K562 (cell line): Measurements from ENCODE around the gene MAD1L1. TPM values are rescaled to one million over a fixed set of nuclear protein-coding genes. Genes with fewer than 3 reads are reported as not detected.

Source experiments
- ATAC-seq: fragments of 200-7000 bp; cut with Tn5 transposase; 3 replicates; pipeline ENCODE4 v1.9.1; 2020; ENCODE audit warnings: moderate library complexity
- BruUV-seq: library from RNA; stranded (reverse); fragments of 400-500 nt; replicated peaks from 2 replicates; lab custom pipeline; 2021; lab: Mats Ljungman, UMichigan
- CTCF ChIA-PET: fragments of 300-600 bp; formaldehyde crosslinking; extraction: SDS; loops from one replicate; lab custom pipeline; 2021; ENCODE audit warnings: low intra/inter-chr PET ratio; lab: Yijun Ruan, JAX
- POLR2A ChIA-PET: fragments of 300-600, 350-650 bp; sonication (Branson Sonifier 250); formaldehyde crosslinking; extraction: SDS; loops from one replicate; lab custom pipeline; 2021; ENCODE audit warnings: antibody characterized with exemption, inconsistent platforms; lab: Yijun Ruan, JAX
- DNase-seq, 4 experiments: peaks; one replicate each; pipeline versions ENCODE4 v3.0.0 to v3.0.0-alpha.2; 2011 to 2018; ENCODE audit warnings: low spot score in 3 of 4, mixed read lengths in 3 of 4; ENCODE audit errors: extremely low read depth in 1 of 4
- FAIRE-seq: peaks from 2 replicates; lab custom pipeline; 2011; peaks lifted over from hg19 to GRCh38; lab: Jason Lieb, UNC
- H2AFZ ChIP-seq: 2 replicates; pipeline ENCODE4 v1.6.0; 2011; ENCODE audit warnings: low read depth, low read length, control low read depth, inconsistent platforms
- H3K27ac ChIP-seq: fragments of 200-600 bp; 3 replicates; pipeline ENCODE4 v1.8.0; 2011; ENCODE audit warnings: low read depth, mild to moderate bottlenecking, control low read depth, inconsistent platforms, low read length, moderate library complexity, mixed read lengths; ENCODE audit errors: extremely low read depth
- H3K27me3 ChIP-seq, 2 experiments: fragments of 300-600 bp in 1 of 2; 2 replicates in 1 of 2; 3 replicates in 1 of 2; pipeline versions ENCODE4 v1.6.0 to v1.8.0; 2011; ENCODE audit warnings: inconsistent platforms in 2 of 2, low read length in 2 of 2, mild to moderate bottlenecking in 1 of 2, mixed read lengths in 1 of 2, moderate library complexity in 1 of 2; ENCODE audit not compliant: control insufficient read depth in 2 of 2, insufficient read depth in 2 of 2
- H3K36me3 ChIP-seq: fragments of 300-600 bp; 3 replicates; pipeline ENCODE4 v1.8.0; 2011; ENCODE audit warnings: mild to moderate bottlenecking, low read length, inconsistent platforms; ENCODE audit not compliant: control insufficient read depth, insufficient read depth
- H3K4me1 ChIP-seq, 2 experiments: fragments of 200-600 bp in 1 of 2; replicated peaks in 1 of 2; 2 replicates in 1 of 2; 3 replicates in 1 of 2; pipeline versions ENCODE4 v1.5.1 to v1.8.0; 2011; ENCODE audit warnings: inconsistent platforms in 2 of 2, low read length in 2 of 2, mild to moderate bottlenecking in 1 of 2, mixed read lengths in 1 of 2, moderate library complexity in 1 of 2; ENCODE audit not compliant: control insufficient read depth in 2 of 2, insufficient read depth in 2 of 2
- H3K4me2 ChIP-seq: 2 replicates; pipeline ENCODE4 v1.6.1; 2011; ENCODE audit warnings: low read length, control low read depth, inconsistent platforms, mixed read lengths; ENCODE audit not compliant: insufficient read depth
- H3K4me3 ChIP-seq: fragments of 200-600 bp; sonication (generic), shearing (Covaris generic); 2 replicates; pipeline ENCODE4 v1.5.1; 2016; ENCODE audit warnings: control low read depth, inconsistent platforms
- H3K79me2 ChIP-seq: fragments of 200-600 bp; 3 replicates; pipeline ENCODE4 v1.8.0; 2011; ENCODE audit warnings: low read length, inconsistent platforms; ENCODE audit not compliant: control insufficient read depth, insufficient read depth
- H3K9ac ChIP-seq, 2 experiments: 2 replicates each; pipeline versions ENCODE4 v1.6.0 to v1.6.1; 2011; ENCODE audit warnings: low read depth in 2 of 2, low read length in 2 of 2, control low read depth in 1 of 2, inconsistent platforms in 1 of 2, mild to moderate bottlenecking in 1 of 2, mixed read lengths in 1 of 2; ENCODE audit not compliant: insufficient read depth in 1 of 2
- H3K9me1 ChIP-seq: one replicate; pipeline ENCODE4 v1.6.0; 2011; ENCODE audit warnings: inconsistent platforms, mild to moderate bottlenecking, low read length, moderate library complexity; ENCODE audit not compliant: control insufficient read depth, insufficient read depth
- H3K9me3 ChIP-seq: replicated peaks from 2 replicates; pipeline ENCODE4 v1.5.1; 2011; ENCODE audit warnings: low read depth, low read length, inconsistent platforms; ENCODE audit not compliant: control insufficient read depth, insufficient read depth
- H4K20me1 ChIP-seq: replicated peaks from 2 replicates; pipeline ENCODE4 v1.6.1; 2011; ENCODE audit warnings: low read length, inconsistent platforms, mixed read lengths; ENCODE audit not compliant: control insufficient read depth, insufficient read depth
- DNMT1 ChIP-seq: fragments of 450-650 bp; IDR thresholded peaks from 2 replicates; pipeline ENCODE4 v1.6.1; 2016; ENCODE audit warnings: antibody characterized with exemption, mild to moderate bottlenecking
- KAT7 ChIP-seq: sonication (generic); formaldehyde crosslinking; IDR thresholded peaks from 2 replicates; pipeline ENCODE4 v1.8.0; 2022; ENCODE audit warnings: missing genetic modification reagents, mild to moderate bottlenecking, borderline replicate concordance
- NFIC ChIP-seq: fragments of 450-650 bp; IDR thresholded peaks from 2 replicates; pipeline ENCODE4 v1.6.1; 2017; ENCODE audit warnings: mild to moderate bottlenecking, inconsistent platforms
- RBM22 ChIP-seq: fragments of 200-400 bp; formaldehyde crosslinking; IDR thresholded peaks from 2 replicates; pipeline ENCODE4 v1.6.1; 2018; ENCODE audit warnings: low read length, low read depth; ENCODE audit not compliant: poor library complexity, severe bottlenecking
- SMARCE1 ChIP-seq: fragments of 450-650 bp; IDR thresholded peaks from 2 replicates; pipeline ENCODE4 v1.7.1; 2016; ENCODE audit warnings: mild to moderate bottlenecking
- WGBS: fragments of 100-300 bp; shearing (Covaris generic); methylation state at CpG from one replicate; pipeline ENCODE4 v1.1.6; 2016; ENCODE audit warnings: low coverage, mixed read lengths; ENCODE audit not compliant: insufficient coverage; ENCODE audit errors: missing lambda C conversion rate; 5-methylcytosine and 5-hydroxymethylcytosine counted together
- in situ Hi-C: fragments of 300-500 bp; cut with MboI; formaldehyde crosslinking; loops from 4 replicates; pipeline ENCODE4 v1.15.0; 2018; ENCODE audit warnings: inconsistent platforms, mixed read lengths
- intact Hi-C: fragments of 100-400 bp; cut with micrococcal nuclease; formaldehyde crosslinking; loops from 2 replicates; pipeline ENCODE4 v1.14.2; 2022
- polyA plus RNA-seq, 8 experiments: library from polyadenylated mRNA; depleted of rRNA in 4 of 8; stranded (reverse) in 5 of 8; unstranded in 3 of 8; fragments of >200 nt; fragmentation: Nextera tagmentation in 2 of 8; fragmentation: Illumina TruSeq in 1 of 8; extraction: Ambion mirVana in 2 of 8; extraction: Trizol in 1 of 8; gene quantifications; 2 replicates each; pipeline versions ENCODE4 v1.2.1 to v1.2.3, GENCODE V29; 2011 to 2014; ENCODE audit warnings: inconsistent platforms in 1 of 8, missing spikeins in 1 of 8
- total RNA-seq, 7 experiments: library from RNA; depleted of rRNA in 6 of 7; stranded (reverse); fragments of >200 nt in 6 of 7; fragmentation: Illumina TruSeq in 2 of 7; extraction: Trizol in 2 of 7; gene quantifications; 2 replicates each; pipeline versions ENCODE4 v1.2.1 to v1.2.3, GENCODE V29; 2011 to 2021; ENCODE audit warnings: low replicate concordance in 1 of 7

Gene MAD1L1
- total and polyA plus RNA-seq, 9 of the 15 experiments (the other 6 are each of a cell fraction or from before 2014, with no cell fraction given), result 1.7 to 89.7 (median 18.0) TPM

- POLR2A ChIA-PET, result interaction anchor here (0.5 to 0.8 kb wide), 3 partner anchors 9 to 406 kb away, joined by 3 to 6 read pairs (median 4); no protein-coding TSS in a partner anchor
- no peak overlapping the region for H3K4me3 ChIP-seq
- H3K27ac ChIP-seq, result no peak overlapping the region
- TF ChIP-seq KAT7 (no peak), SMARCE1 (no peak), NFIC (peak; percentile 46; the same call in 1 of the 2 replicates)
- TF ChIP-seq, all 486 proteins: peak for 1
- no TSS peak for BruUV-seq
- intact Hi-C loops (no loop called here), in situ Hi-C loops (no loop called here)
- H2AFZ ChIP-seq, result no peak overlapping the region
- H3K79me2 ChIP-seq, result no peaks in the 10 kb centered on the region
- H3K9ac ChIP-seq, result peak overlapping the region in 1 of 2 experiments; percentile 26; a peak in 1 of 4 replicates
- ATAC-seq (no peak), DNase-seq (no peak), FAIRE-seq (no peak)
- CTCF ChIA-PET, result no interaction called here
- H3K4me1 ChIP-seq, result peaks cover 0 to 14% of the 10 kb centered on the region in 2 experiments; a peak in 1 of 5 replicates
- no peaks in the 10 kb centered on the region for H3K9me1 ChIP-seq
- WGBS, result 87% methylated on average over 4 of the region's 5 CpGs
- peaks cover 53% of the 10 kb centered on the region; the same call in 2 of the 3 replicates for H3K36me3 ChIP-seq
- no peaks in the 10 kb centered on the region for H3K9me3 ChIP-seq
- H4K20me1 ChIP-seq, result no peaks in the 10 kb centered on the region
- H3K4me2 ChIP-seq, result no peak overlapping the region
- no peaks in the 10 kb centered on the region for H3K27me3 ChIP-seq
Observed at GRCh38 chr7:2260820-2261219, 28.1 kb upstream of the MAD1L1 start.

DNA sequence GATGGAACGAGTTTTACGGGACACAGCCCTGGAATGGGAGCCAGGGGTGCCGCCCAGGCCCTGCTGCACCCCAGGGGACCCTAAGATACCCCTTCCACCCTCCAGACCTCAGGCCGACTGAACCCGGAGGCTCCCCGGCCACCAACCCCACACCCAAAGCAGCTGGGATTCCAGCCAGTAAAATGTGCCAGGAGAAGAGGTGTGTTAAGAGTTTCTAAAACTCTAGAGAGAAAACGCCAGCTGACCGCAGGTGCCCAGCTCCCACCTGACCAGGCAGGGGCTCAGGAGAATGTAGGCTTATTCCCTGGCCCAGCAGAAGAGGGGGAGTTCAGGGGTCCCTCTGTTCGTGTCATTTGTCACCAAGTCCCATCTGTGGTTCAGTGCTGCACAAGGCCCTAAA is 26.7 kb upstream of the MAD1L1 start:
- H3K9me3 ChIP-seq, result no peaks in the 10 kb centered on the region
- DNase-seq (no peak), ATAC-seq (no peak), FAIRE-seq (no peak)
- WGBS, result 94% methylated on average over 8 of the region's 9 CpGs
- no peaks in the 10 kb centered on the region for H3K79me2 ChIP-seq
- no peaks in the 10 kb centered on the region for H3K27me3 ChIP-seq
- ChIA-PET POLR2A (interaction anchor here (0.6 to 1.8 kb wide), 2 partner anchors 11 to 45 kb away, joined by 3 to 9 read pairs; no protein-coding TSS in a partner anchor), CTCF (no interaction called here)
- no peak overlapping the region; a peak in 1 of 4 replicates for H3K9ac ChIP-seq
- H3K36me3 ChIP-seq, result peaks cover 65% of the 10 kb centered on the region; the same call in 2 of the 3 replicates
- no peak overlapping the region for H3K4me3 ChIP-seq
- H4K20me1 ChIP-seq, result no peaks in the 10 kb centered on the region
- in situ Hi-C loops (no loop called here), intact Hi-C loops (no loop called here)
- TF ChIP-seq DNMT1 (no peak), RBM22 (peak; percentile 1)
- no peak overlapping the region for H3K4me2 ChIP-seq
- H3K9me1 ChIP-seq, result no peaks in the 10 kb centered on the region
- H3K27ac ChIP-seq, result no peak overlapping the region
- H3K4me1 ChIP-seq, result peaks cover 0 to 20% of the 10 kb centered on the region in 2 experiments; a peak in 1 of 5 replicates
- no TSS peak for BruUV-seq
- H2AFZ ChIP-seq, result no peak overlapping the region
